GM21737 (cell line): Measurements from ENCODE around the gene CAND2.
"Not testable (repeated sequence)": the region's sequence is repeated elsewhere in the genome, so short reads cannot be mapped to it uniquely, and the experiment has no call there.

ENCODE experiments used
- ATAC-seq: cut with Tn5 transposase; IDR thresholded peaks from one replicate; pipeline ENCODE4 v1.9.1; 2021; ENCODE audit warnings: mild to moderate bottlenecking, moderate library complexity; ENCODE audit not compliant: unreplicated experiment

Gene CAND2

DNA sequence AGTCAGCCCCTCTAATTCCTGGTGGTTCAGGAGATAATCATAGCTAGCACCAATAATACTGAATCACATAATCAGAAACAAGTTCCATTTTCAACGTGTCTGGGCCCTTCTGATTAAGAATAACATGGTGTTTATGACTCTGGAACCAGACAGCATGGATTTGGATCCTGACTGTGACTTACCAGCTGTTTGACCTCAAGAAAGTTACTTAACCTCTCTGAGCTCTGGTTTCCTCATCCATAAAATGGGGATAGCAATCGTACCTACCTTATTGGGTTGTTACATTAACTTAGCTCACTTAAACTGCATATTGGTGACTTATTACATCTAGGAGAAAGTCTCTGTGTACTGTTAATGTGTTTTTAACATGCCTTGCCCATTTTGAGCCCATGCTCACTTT, 26.7 kb upstream of the CAND2 start:
- ATAC-seq: no peak

DNA sequence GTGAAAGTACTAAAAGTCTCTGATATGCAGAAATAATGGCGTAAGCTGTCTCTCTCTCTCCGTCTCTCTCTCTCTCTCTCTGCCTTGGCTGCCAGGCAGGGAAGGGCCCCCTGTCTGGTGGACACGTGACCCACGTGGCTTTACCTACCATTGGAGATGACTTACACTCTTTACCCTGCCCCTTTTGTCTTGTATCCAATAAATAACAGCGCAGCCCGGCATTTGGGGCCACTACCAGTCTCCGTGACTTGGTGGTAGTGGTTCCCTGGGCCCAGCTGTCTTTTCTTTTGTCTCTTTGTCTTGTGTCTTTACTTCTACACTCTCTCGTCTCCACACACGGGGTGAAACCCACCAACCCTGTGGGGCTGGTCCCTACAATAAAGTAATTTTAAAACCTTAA, 25.2 kb upstream of the CAND2 start:
- no peak for ATAC-seq

GRCh38 chr3:12772462-12772861, 24.0 kb upstream of the CAND2 start:
- no peak for ATAC-seq

GRCh38 chr3:12773030-12773709, 23.3 kb upstream of the CAND2 start:
- no peak for ATAC-seq

- no peak for ATAC-seq
Observed at GRCh38 chr3:12773710-12774086, 22.8 kb upstream of the CAND2 start.

GRCh38 chr3:12774619-12775018, 21.9 kb upstream of the CAND2 start:
- no peak for ATAC-seq

- ATAC-seq: no peak
Observed at GRCh38 chr3:12775226-12775625, 21.3 kb upstream of the CAND2 start.

DNA sequence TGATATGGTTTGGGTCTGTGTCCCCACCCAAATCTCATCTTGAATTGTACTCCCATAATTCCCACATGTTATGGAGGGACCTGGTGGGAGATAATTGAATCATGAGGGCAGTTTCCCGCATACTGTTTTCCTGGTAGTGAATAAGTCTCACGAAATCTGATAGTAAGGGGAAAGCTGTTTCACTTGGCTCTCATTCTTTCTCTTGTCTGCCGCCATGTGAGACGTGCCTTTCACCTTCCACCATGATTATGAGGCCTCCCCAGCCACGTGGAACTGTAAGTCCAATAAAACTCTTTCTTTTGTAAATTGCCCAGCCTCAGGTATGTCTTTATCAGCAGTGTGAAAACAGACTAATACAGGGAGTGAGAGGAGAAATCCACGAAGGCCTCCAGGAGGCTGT, 20.5 kb upstream of the CAND2 start:
- ATAC-seq: not testable (repeated sequence)

DNA sequence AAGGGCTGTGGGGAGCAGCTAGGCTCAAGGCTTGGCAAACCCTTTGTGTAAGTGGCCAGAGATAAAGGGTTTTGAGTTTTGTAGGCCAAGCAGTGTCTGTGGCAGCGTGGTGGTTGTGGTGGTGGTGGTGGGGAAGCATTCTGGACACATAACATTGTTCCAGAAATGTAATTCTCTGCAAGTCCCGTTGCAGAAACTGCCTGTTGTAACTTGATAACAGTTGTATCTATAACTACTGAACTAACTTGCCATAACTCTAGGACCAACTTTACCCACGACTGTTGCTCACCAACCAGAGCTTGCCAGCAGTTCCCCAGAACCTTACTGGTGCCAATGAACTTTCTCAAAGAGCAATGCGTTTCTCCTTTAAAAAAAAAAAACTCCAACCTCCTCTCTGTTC, 19.3 kb upstream of the CAND2 start:
- no peak for ATAC-seq

DNA sequence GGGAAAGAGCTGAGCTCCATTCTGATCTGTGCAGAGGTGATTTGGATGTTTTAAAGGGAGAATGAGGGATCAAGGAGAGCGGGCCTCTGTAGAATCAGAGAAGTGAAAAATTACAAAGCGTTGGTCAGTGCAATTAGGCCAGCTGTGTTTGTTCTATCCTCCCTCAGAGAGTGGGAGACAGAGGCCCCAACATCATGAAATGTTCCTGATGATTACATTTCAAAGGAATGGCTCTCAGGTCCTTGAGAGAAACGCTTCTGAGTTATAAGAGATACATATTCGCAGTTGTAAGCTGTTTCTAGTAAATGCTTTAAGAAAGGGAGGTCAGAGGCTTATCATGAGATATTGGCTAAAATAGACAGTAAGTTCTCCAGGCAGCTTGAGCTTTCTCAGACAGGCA, 15.7 kb upstream of the CAND2 start:
- no peak for ATAC-seq

- no peak for ATAC-seq
Observed at GRCh38 chr3:12782172-12782815, 14.2 kb upstream of the CAND2 start.

- no peak for ATAC-seq
Observed at GRCh38 chr3:12785096-12785495, 11.4 kb upstream of the CAND2 start.

DNA sequence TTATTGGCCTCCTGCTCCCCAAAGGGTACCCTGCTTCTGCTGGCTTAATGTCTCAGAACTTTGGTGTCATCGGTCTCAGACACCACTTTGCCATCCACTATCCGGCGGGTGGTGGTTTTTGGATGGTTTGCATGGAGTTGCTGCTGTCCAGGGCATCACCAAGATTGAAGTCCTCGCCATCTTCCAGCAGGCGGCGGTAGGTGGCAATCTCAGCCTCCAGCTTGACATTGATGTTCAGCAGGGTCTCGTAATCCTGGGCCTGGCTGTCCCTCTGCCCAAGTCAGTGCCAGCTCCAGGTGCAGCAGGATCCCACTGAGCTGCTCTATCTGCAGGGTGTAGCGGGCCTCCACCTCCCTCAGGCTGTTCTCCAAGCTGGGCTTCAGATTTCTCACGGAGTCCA, 9.1 kb upstream of the CAND2 start:
- not testable (repeated sequence) for ATAC-seq

GRCh38 chr3:12787967-12788690, 8.4 kb upstream of the CAND2 start:
- ATAC-seq: not testable (repeated sequence)

DNA sequence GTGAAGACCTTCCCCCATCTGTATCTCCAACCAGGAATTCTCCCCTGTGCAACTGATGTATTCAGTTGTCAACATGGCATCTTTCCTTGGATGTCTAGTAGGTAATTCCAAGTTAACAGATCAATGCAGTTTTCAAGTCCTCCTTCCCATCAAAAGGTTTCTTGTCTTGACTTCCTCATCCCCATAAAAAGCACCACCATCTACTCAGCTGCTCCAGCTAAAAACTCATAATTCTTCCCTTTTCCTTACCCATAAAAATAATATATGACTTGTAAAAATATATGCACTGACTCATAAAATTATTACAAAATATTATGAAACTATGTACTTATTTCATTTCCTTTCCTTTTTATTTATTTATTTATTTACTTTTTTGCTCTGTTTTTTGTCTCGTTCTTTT, 5.0 kb upstream of the CAND2 start:
- ATAC-seq: no peak

DNA sequence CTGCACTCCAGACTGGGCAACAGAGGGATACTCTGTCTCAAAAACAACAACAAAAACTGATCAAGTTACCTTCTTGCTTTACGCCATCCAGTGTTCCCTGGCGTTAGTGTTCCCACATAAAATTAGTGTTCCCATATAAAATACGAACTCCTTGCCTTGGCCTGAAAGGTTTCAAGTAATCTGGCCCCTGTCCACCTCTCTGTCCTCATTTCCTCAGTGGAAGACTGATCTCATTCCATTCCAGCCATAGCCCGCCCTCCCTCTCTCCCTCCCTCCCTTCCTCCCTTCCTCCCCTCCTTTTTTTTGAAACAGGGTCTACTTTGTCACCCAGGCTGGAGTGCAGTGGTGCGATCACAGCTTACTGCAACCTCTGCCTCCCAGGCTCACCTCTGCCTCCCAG, 2.8 kb upstream of the CAND2 start:
- no peak for ATAC-seq

GRCh38 chr3:12797124-12797891, 828 bp downstream of the CAND2 start:
- no peak for ATAC-seq

DNA sequence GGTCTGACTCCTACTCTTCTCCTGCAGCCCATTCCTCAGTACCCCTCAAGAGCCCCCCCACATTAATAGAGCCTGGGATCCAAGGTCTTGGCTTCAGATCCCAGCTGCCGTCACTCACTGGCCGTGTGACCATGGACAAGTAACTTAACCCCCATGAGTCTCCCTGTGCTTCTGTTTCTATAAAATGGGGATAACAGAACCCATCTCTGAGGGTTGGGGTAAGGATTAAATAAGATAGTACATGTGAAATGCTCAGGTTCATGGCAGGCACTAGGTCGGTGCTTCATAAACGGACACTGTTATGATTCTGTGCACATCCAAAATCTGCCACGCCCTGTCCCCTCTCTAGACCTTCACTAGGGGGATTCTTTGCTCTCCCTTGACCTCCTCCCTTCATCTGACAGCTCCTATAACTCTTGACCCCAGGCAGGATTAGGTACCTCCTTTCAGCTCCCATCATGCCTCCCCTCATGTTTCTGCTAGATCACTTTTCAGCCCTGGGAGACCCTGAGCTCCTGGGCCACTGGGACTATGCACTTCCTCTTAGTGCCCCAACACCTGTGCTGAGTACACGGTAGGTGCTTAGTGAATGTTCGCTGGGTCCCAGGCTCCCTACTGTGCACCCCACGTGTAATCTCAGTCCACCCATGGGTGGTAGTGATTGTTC, 1.5 kb downstream of the CAND2 start:
- ATAC-seq: no peak

GRCh38 chr3:12798559-12799179, 2.2 kb downstream of the CAND2 start:
- no peak for ATAC-seq
